Measurements from ENCODE around the gene CDC42BPB.

- TF ChIP-seq CTCF (IDR thresholded peaks at IDR 0.05): no peak
- TF ChIP-seq POLR2A (IDR thresholded peaks at IDR 0.05; ENCODE audit: low read depth): no peak
- TF ChIP-seq EP300 (IDR thresholded peaks at IDR 0.05): no peak
These were observed 81.7 kb downstream of the CDC42BPB start for GRCh38 chr14:102975662-102976061.

All from esophagus muscularis mucosa (tissue), 4 donors.